ENCODE measurements around the gene ADAMTS2. TPM values are rescaled to one million over a fixed set of nuclear protein-coding genes. Genes with fewer than 3 reads are reported as not detected.

Gene ADAMTS2
- total and polyA plus RNA-seq, 2 of the 4 experiments (the other 2 are of a cell fraction), result 19.0 to 58.8 TPM

DNA sequence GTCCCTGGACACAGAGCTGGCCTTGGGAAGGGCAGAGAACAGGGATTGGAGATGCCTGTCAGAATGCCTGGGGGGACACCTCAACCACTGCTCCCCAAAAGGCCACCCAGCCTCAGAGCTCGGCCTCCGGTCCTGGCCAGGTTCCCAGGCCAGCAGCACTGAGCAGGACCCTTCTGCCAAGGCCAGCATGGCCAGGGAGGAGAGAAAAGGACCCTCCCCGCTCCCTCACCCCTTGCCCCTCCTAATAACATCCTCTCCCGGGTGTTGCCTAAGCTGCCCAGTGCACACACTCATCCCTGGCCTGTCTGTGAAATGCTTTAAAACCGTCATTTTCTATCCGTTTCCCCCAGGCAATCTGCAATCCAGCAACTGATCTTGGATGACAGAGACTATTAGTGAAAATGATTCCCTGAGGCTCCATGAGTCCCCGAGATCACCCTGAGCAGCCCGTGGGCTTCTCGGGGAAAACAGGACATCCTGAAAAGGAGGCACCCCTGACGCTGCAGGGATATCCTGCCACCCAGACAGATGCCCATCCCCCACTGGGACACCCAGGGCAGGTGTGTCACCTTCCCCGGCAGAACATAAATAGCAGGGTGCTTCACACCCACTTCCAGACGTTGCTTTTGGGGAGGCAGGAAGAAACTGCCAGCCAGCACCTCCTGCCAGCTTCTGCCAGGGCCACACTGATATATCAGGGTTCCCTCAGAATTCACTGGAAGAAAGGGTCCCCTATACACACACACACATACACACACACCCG is 75.3 kb downstream of the ADAMTS2 start (continued):
- TF ChIP-seq CEBPB (IDR thresholded peaks at IDR 0.05; ENCODE audit: low read depth, low read length), result no peak

DNA sequence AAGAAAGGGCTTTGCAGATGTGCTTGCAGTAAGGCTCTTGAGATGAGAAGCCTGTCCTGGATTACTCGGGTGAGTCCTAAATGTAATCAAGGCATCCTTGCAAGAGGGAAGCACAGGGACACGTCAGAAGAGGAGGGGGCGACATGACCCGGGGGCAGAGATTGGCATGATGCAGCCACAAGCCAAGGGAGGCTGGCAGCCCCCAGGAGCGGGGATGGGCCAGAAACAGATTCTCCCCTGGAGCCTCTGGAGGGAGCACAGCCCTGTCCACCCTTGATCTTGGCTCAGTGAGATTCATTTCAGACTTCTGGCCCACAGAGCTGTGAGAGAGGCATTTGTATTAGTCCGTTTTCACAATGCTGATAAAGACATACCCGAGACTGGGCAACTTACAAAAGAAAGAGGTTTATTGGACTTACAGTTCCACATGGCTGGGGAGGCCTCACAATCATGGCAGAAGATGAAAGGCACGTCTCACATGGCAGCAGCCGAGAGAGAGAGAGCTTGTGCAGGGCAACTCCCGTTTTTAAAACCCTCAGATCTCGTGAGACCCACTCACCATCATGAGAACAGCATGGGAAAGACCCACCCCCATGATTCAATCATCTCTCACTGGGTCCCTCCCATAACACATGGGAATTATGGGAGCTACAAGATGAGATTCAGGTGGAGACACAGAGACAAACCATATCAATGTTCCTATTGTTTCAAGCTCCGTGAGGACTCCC is 76.1 kb downstream of the ADAMTS2 start:
- intact Hi-C loops (cut with micrococcal nuclease) (loop anchor here (5.0 kb wide), 3 partner anchors 33 to 223 kb away; no protein-coding TSS in a partner anchor), in situ Hi-C loops (cut with MboI; ENCODE audit: low sequenced_read_pairs) (no loop called here), dilution Hi-C loops (cut with HindIII; ENCODE audit: low sequenced_read_pairs, unreplicated experiment) (no loop called here)
- Histone ChIP-seq H4K91ac (ENCODE audit: insufficient read depth, low read depth, low read length) (peak overlapping the region; percentile 100), H2BK15ac (ENCODE audit: low read depth, low read length) (peak overlapping the region; percentile 94; the same call in 2 of the 3 replicates), H2BK20ac (ENCODE audit: low read depth, low read length) (peak overlapping the region; percentile 86; the same call in 1 of the 2 replicates), H2BK120ac (ENCODE audit: low read depth, low read length) (peak overlapping the region; percentile 99), H3K4ac (ENCODE audit: low read depth, low read length) (peak overlapping the region; percentile 100), H4K8ac (ENCODE audit: low read depth in 2 of 2, low read length in 2 of 2) (peak overlapping the region; percentile 92; a peak in 2 of 4 replicates), H3K9ac (ENCODE audit: low read depth, low read length) (peak overlapping the region; percentile 37; the same call in 1 of the 2 replicates), H3K4me3 (ENCODE audit: insufficient read depth, low read depth, low read length) (no peak overlapping the region), H3K4me1 (ENCODE audit: control insufficient read depth, insufficient read depth, low read length) (peaks cover 72% of the 10 kb centered on the region), H4K20me1 (ENCODE audit: insufficient read depth, low read length) (no peaks in the 10 kb centered on the region), H2AK5ac (ENCODE audit: low read depth, low read length) (peak overlapping the region; percentile 98), H3K27ac (ENCODE audit: insufficient read depth, low read length) (peak overlapping the region; percentile 93), H3K36me3 (ENCODE audit: control insufficient read depth, insufficient read depth, low read length) (peaks cover 6% of the 10 kb centered on the region; the same call in 1 of the 2 replicates), H3K27me3 (ENCODE audit: control insufficient read depth, insufficient read depth, low read length) (no peaks in the 10 kb centered on the region), H3K9me3 (ENCODE audit: control insufficient read depth, insufficient read depth, low read length) (no peaks in the 10 kb centered on the region), H2AFZ (replicated peaks; ENCODE audit: low read length, poor library complexity) (peak overlapping the region; percentile 67), H2AK9ac (replicated peaks; ENCODE audit: low read depth, low read length, poor library complexity) (peak overlapping the region; percentile 81), H3K56ac (ENCODE audit: extremely low read depth, insufficient read depth, low read length) (peak overlapping the region; percentile 4; the same call in 1 of the 2 replicates), H3K79me1 (ENCODE audit: low read depth in 1 of 2, low read length in 2 of 2) (peaks cover 37 to 91% of the 10 kb centered on the region in 2 experiments), H3K4me2 (ENCODE audit: low read depth, low read length) (no peak overlapping the region), H2BK5ac (ENCODE audit: low read depth, low read length, poor library complexity, severe bottlenecking) (peak overlapping the region; percentile 59), H3K14ac (replicated peaks; ENCODE audit: low read depth, low read length) (peak overlapping the region; percentile 87), H3K23ac (ENCODE audit: low read depth, low read length) (peak overlapping the region; percentile 76; the same call in 1 of the 2 replicates), H3K18ac (ENCODE audit: low read depth, low read length) (peak overlapping the region; percentile 94), H4K5ac (ENCODE audit: low read depth, low read length) (peak overlapping the region; percentile 86), H3K9me1 (ENCODE audit: insufficient read depth, low read length) (peaks cover 63% of the 10 kb centered on the region)
- 94% methylated on average over 3 of the region's 12 CpGs; no CpG with 5 or more reads in 1 of the 2 experiments for WGBS, 2 experiments (ENCODE audit: extremely low coverage in 2 of 2, insufficient read length in 1 of 2)
- ChIA-PET POLR2A (ENCODE audit: unreplicated experiment) (no interaction called here), CTCF (no interaction called here)
- BruUV-seq (replicated peaks), result no TSS peak
- ATAC-seq (ENCODE audit: low read depth), result no peak
- DNase-seq, result no peak
- TF ChIP-seq RAD21 (IDR thresholded peaks at IDR 0.05; ENCODE audit: low read length), result no peak
- TF ChIP-seq CEBPB (IDR thresholded peaks at IDR 0.05; ENCODE audit: low read depth, low read length), result no peak
- no peak for TF ChIP-seq MAZ (IDR thresholded peaks at IDR 0.05; ENCODE audit: borderline replicate concordance, low read depth, low read length)
- TF ChIP-seq, protein P1, sequence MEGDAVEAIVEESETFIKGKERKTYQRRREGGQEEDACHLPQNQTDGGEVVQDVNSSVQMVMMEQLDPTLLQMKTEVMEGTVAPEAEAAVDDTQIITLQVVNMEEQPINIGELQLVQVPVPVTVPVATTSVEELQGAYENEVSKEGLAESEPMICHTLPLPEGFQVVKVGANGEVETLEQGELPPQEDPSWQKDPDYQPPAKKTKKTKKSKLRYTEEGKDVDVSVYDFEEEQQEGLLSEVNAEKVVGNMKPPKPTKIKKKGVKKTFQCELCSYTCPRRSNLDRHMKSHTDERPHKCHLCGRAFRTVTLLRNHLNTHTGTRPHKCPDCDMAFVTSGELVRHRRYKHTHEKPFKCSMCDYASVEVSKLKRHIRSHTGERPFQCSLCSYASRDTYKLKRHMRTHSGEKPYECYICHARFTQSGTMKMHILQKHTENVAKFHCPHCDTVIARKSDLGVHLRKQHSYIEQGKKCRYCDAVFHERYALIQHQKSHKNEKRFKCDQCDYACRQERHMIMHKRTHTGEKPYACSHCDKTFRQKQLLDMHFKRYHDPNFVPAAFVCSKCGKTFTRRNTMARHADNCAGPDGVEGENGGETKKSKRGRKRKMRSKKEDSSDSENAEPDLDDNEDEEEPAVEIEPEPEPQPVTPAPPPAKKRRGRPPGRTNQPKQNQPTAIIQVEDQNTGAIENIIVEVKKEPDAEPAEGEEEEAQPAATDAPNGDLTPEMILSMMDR (conservative IDR thresholded peaks at IDR 0.05; ENCODE audit: low read depth, low read length), result no peak
- TF ChIP-seq POLR2A (IDR thresholded peaks at IDR 0.05; ENCODE audit: low read depth, low read length), result no peak
- TF ChIP-seq SMC3 (IDR thresholded peaks at IDR 0.05; ENCODE audit: low read depth, low read length), result no peak
- no peak for TF ChIP-seq NFE2L2 (IDR thresholded peaks at IDR 0.05; ENCODE audit: low read depth, low read length)
- no peak for TF ChIP-seq CHD1 (IDR thresholded peaks at IDR 0.05; ENCODE audit: low read depth, low read length)
- no peak for TF ChIP-seq BHLHE40 (IDR thresholded peaks at IDR 0.05; ENCODE audit: low read depth, low read length)
- TF ChIP-seq, protein P2, sequence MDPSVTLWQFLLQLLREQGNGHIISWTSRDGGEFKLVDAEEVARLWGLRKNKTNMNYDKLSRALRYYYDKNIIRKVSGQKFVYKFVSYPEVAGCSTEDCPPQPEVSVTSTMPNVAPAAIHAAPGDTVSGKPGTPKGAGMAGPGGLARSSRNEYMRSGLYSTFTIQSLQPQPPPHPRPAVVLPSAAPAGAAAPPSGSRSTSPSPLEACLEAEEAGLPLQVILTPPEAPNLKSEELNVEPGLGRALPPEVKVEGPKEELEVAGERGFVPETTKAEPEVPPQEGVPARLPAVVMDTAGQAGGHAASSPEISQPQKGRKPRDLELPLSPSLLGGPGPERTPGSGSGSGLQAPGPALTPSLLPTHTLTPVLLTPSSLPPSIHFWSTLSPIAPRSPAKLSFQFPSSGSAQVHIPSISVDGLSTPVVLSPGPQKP (IDR thresholded peaks at IDR 0.05; ENCODE audit: borderline replicate concordance, low read depth, low read length), result no peak
- TF ChIP-seq RFX5 (IDR thresholded peaks at IDR 0.05; ENCODE audit: low read depth, low read length), result no peak
